Left ventricle myocardium inferior (tissue), 1 donor: ENCODE results near the gene RALY. TPM values are rescaled to one million over a fixed set of nuclear protein-coding genes. Genes with fewer than 3 reads are reported as not detected.

ENCODE experiments used
- DNase-seq: peaks from one replicate; pipeline ENCODE4 v3.0.0-alpha.2; 2020
- H3K27ac ChIP-seq: fragments of 200-600 bp; replicated peaks from 2 replicates; pipeline ENCODE4 v1.8.0; 2021
- H3K27me3 ChIP-seq: fragments of 200-600 bp; 2 replicates; pipeline ENCODE4 v1.8.0; 2021; ENCODE audit warnings: low read depth
- H3K36me3 ChIP-seq: fragments of 200-600 bp; 2 replicates; pipeline ENCODE4 v1.8.0; 2021
- H3K4me1 ChIP-seq: fragments of 200-600 bp; 2 replicates; pipeline ENCODE4 v1.8.0; 2021
- H3K4me3 ChIP-seq: fragments of 200-600 bp; 2 replicates; pipeline ENCODE4 v1.8.0; 2021; ENCODE audit warnings: mild to moderate bottlenecking, moderate library complexity
- H3K9me3 ChIP-seq: fragments of 200-600 bp; replicated peaks from 2 replicates; pipeline ENCODE4 v1.8.0; 2021
- intact Hi-C: fragments of 100-400 bp; cut with micrococcal nuclease; formaldehyde crosslinking; loops from one replicate; pipeline ENCODE4 v1.11.0; 2022
- total RNA-seq: library from RNA; stranded (reverse); fragmentation: NEBNext Ultra II Directional; extraction: Animal tissue kit (Norgen Biotek cat#: 25700); gene quantifications from one replicate; pipeline ENCODE4 v1.2.1, GENCODE V29; 2021
- TF ChIP-seq, protein P1 (sequence below): fragments of 200-600 bp; IDR thresholded peaks from 2 replicates; pipeline ENCODE4 v1.8.0; 2021; ENCODE audit warnings: antibody characterized with exemption, mild to moderate bottlenecking, borderline replicate concordance
- donor health status: DM: no; HTN: yes; CAD: no; lungs with severe emphysema.

Gene RALY
- total RNA-seq, 1 donor from 2014 or later = 107 TPM

GRCh38 chr20:34058831-34059230, 65.1 kb downstream of the RALY start:
- Histone ChIP-seq H3K27me3 (no peaks in the 10 kb centered on the region), H3K27ac (no peak overlapping the region), H3K9me3 (no peaks in the 10 kb centered on the region), H3K36me3 (peaks cover 6% of the 10 kb centered on the region), H3K4me3 (no peak overlapping the region), H3K4me1 (peaks cover 32% of the 10 kb centered on the region)
- DNase-seq = no peak
- TF ChIP-seq, protein P1, sequence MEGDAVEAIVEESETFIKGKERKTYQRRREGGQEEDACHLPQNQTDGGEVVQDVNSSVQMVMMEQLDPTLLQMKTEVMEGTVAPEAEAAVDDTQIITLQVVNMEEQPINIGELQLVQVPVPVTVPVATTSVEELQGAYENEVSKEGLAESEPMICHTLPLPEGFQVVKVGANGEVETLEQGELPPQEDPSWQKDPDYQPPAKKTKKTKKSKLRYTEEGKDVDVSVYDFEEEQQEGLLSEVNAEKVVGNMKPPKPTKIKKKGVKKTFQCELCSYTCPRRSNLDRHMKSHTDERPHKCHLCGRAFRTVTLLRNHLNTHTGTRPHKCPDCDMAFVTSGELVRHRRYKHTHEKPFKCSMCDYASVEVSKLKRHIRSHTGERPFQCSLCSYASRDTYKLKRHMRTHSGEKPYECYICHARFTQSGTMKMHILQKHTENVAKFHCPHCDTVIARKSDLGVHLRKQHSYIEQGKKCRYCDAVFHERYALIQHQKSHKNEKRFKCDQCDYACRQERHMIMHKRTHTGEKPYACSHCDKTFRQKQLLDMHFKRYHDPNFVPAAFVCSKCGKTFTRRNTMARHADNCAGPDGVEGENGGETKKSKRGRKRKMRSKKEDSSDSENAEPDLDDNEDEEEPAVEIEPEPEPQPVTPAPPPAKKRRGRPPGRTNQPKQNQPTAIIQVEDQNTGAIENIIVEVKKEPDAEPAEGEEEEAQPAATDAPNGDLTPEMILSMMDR = no peak
- intact Hi-C loops = no loop called here

DNA sequence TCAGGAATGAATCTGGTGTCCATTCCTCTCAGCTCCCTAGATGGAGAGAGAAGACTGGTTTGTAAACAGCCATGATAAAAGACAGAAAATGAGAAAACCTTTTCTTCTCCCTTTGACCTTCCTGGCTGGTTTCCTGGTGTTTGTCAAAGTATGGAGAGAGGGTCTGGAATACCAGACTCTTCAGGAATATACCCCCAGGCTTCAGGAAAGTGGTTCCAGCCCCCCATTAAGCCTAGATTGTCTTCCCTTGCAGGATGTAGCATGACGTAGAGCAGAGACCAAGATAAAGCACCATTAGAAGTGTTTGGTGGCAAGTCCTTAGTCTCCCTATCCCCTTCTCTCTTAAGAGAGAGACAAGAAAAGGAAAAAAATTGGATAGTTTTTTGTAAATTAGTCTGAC, 67.3 kb downstream of the RALY start:
- DNase-seq = no peak
- H3K27me3 ChIP-seq = no peaks in the 10 kb centered on the region
- peaks cover 33% of the 10 kb centered on the region for H3K4me1 ChIP-seq
- H3K36me3 ChIP-seq = peaks cover 6% of the 10 kb centered on the region
- TF ChIP-seq, protein P1 = no peak
- intact Hi-C loops = no loop called here
- no peak overlapping the region for H3K4me3 ChIP-seq
- no peaks in the 10 kb centered on the region for H3K9me3 ChIP-seq
- no peak overlapping the region for H3K27ac ChIP-seq

DNA sequence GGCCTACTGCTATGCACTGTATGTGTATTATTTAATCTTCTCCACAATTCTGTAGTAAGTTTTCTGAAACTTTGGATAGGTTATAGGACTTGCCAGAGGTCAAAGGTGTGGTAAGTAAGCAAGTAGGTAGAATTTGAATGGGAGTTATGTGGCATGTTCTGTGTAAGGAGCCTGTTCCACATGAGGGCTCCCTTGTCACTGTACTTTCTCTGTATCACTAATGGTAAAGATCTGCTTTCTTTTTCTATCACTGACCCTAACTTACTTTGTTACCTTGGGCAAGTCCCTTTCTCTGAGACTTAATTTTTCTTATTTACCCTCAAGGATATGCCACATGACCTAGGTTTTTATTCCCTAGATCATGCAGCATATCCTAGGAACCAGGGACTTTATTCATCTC, 68.0 kb downstream of the RALY start:
- TF ChIP-seq, protein P1 = no peak
- intact Hi-C loops = no loop called here

GRCh38 chr20:34062570-34063482, 69.1 kb downstream of the RALY start:
- TF ChIP-seq, protein P1 = no peak
- Histone ChIP-seq H3K9me3 (no peaks in the 10 kb centered on the region), H3K4me1 (peaks cover 43% of the 10 kb centered on the region), H3K36me3 (peaks cover 6% of the 10 kb centered on the region), H3K27me3 (no peaks in the 10 kb centered on the region), H3K27ac (no peak overlapping the region), H3K4me3 (no peak overlapping the region)
- intact Hi-C loops = no loop called here
- DNase-seq = no peak

More for the DNA sequence above, 68.0 kb downstream of the RALY start:
- no peak overlapping the region for H3K27ac ChIP-seq
- H3K4me3 ChIP-seq = no peak overlapping the region
- H3K9me3 ChIP-seq = no peaks in the 10 kb centered on the region
- peaks cover 40% of the 10 kb centered on the region for H3K4me1 ChIP-seq
- H3K36me3 ChIP-seq = peaks cover 6% of the 10 kb centered on the region
- no peak for DNase-seq
- no peaks in the 10 kb centered on the region for H3K27me3 ChIP-seq

DNA sequence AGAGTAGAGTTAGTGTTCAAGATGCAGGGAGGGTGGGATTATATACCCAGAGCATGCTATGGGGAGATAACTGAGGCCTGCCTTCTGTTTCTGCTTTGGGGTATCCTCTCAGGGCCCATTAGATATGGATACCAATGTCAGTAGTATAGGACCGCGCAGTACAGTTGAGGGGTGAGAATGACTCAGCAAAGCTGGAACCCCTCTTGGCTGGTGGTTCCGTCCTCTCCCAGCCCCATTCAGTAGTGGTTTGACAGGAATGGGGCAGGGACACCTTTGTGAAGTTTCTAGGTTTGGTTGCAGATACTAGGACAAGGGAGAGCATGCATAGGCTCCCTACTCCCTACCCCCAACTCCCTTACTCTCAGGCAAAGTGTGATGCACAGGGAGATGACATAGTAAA, 70.6 kb downstream of the RALY start:
- TF ChIP-seq, protein P1 = no peak
- no peaks in the 10 kb centered on the region for H3K9me3 ChIP-seq
- peaks cover 6% of the 10 kb centered on the region for H3K36me3 ChIP-seq
- no peak overlapping the region for H3K4me3 ChIP-seq
- H3K27ac ChIP-seq = no peak overlapping the region
- intact Hi-C loops = no loop called here
- H3K27me3 ChIP-seq = no peaks in the 10 kb centered on the region
- no peak for DNase-seq
- peaks cover 54% of the 10 kb centered on the region for H3K4me1 ChIP-seq
